Neural progenitor cell (in vitro differentiated cells): ENCODE data around the gene ANKRD7.

Experiments used
- EZH2 ChIP-seq: fragments of 200-600 bp; sonication (generic); IDR thresholded peaks from 2 replicates; pipeline ENCODE4 v1.6.1; 2017; ENCODE audit warnings: antibody characterized with exemption, mild to moderate bottlenecking, moderate library complexity
- TF ChIP-seq, protein P1 (sequence below): fragments of 200-600 bp; sonication (generic); IDR thresholded peaks from 2 replicates; pipeline ENCODE4 v1.5.1; 2017; ENCODE audit warnings: antibody characterized with exemption, mild to moderate bottlenecking

DNA sequence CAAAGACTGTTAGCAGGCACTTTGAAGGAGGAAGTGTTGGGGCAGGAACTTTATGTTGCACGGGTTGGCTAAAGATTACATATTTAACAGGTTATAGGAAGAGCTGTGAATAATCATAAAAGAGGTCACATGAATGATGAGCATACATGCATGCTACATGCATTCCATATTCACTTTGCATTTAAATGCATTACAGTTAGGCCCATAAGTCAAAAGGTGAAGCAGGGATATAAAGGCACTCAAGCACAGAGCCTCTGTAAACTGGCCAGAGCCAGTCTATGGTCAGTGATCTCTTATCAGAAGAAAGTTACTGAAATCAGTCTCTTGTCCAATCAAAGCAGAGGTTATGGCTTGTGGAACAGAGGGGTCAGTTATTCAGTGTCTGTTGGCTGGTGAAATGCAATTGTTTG, 7.3 kb upstream of the ANKRD7 start:
- TF ChIP-seq, protein P1, sequence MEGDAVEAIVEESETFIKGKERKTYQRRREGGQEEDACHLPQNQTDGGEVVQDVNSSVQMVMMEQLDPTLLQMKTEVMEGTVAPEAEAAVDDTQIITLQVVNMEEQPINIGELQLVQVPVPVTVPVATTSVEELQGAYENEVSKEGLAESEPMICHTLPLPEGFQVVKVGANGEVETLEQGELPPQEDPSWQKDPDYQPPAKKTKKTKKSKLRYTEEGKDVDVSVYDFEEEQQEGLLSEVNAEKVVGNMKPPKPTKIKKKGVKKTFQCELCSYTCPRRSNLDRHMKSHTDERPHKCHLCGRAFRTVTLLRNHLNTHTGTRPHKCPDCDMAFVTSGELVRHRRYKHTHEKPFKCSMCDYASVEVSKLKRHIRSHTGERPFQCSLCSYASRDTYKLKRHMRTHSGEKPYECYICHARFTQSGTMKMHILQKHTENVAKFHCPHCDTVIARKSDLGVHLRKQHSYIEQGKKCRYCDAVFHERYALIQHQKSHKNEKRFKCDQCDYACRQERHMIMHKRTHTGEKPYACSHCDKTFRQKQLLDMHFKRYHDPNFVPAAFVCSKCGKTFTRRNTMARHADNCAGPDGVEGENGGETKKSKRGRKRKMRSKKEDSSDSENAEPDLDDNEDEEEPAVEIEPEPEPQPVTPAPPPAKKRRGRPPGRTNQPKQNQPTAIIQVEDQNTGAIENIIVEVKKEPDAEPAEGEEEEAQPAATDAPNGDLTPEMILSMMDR: no peak
- no peak for TF ChIP-seq EZH2
